CD4-positive, alpha-beta T cell treated with Interleukin-12 subunit alpha and Interleukin-12 subunit beta, for 1 hour (primary cell): ENCODE measurements around the gene TSPAN5.
"Not testable (repeated sequence)": the region's sequence is repeated elsewhere in the genome, so short reads cannot be mapped to it uniquely, and the experiment has no call there.

Experiments used
- DNase-seq: peaks from one replicate; pipeline ENCODE4 v3.0.0-alpha.2; 2020

TSPAN5 gene

GRCh38 chr4:98658287-98659105, at the start of gene TSPAN5:
TSS of gene TSPAN5 (minus strand) at chr4:98658611.
- peak; percentile 86 for DNase-seq

DNA sequence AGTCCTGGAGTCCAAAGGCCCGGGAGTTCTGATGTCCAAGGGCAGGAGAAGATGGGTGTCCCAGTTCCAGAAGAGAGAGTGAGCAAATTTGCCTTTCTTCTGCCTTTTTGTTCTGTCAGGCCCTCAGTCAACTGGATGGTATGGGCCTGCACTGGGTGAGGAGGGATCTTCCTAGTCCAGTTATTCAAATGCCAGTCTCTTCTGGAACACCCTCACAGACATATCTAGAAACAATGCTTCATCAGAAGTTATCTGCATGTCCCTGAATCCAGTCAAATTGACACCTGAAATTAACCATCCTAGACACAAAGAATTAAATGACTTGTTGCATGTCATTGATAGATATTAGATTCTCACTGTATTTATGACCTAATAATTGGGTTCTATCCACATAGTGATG, 48.5 kb upstream of the TSPAN5 start:
- no peak for DNase-seq

- peak; percentile 69 for DNase-seq
These were observed 47.9 kb upstream of the TSPAN5 start for GRCh38 chr4:98706200-98706813.

DNA sequence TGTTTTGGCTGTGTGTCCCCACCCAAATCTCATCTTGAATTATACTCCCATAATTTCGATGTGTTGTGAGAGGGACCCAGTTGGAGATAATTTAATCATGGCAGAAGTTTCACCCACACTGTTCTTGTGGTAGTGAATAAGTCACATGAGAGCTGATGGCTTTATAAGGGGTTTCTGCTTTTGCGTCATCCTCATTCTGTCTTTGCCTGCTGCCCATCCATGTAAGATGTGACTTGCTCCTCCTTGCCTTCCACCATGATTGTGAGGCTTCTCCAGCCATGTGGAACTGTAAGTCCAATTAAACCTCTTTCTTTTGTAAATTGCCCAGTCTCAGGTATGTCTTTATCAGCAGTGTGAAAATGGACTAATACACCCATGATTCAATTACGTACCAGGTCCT, 47.2 kb upstream of the TSPAN5 start:
- not testable (repeated sequence) for DNase-seq

DNA sequence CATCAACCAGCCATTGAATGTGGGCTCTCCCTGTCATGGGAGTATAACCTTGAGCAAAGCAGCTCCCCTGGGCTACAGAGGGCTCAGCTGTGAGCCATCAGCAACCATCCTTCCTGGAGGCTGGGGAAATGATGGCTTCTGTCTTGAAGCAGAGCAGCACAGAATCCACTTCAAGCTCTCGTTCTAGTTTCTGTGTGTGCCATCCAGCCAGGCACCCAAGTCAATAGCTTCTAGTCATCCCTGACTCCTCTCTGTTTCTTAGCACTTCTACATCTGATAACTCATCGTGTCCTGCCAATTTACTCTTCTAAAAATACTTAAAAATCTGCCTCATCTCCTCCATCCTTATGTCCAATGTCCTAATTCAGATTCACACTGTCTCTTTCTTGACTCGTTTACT, 42.2 kb upstream of the TSPAN5 start:
- no peak for DNase-seq

DNA sequence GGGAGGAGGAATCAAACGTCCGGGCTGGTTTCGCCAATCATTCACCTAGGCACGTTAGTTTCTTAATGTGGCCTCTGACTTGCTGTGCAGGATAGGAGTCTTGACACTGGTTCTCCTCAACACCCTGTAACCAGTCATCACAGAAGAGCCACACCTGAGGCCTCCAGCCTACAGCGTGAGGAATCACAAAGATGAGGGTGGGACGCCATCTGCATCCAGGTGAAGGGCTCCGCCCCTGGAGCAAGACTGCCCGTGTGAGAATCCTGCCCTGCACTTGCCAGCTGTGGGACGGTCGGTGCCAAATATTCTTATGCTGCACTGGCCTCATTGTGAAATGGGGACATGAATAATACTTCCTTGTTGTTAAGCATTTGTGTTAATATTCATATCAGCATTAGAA, 35.7 kb upstream of the TSPAN5 start:
- DNase-seq, result no peak

- DNase-seq, result no peak
These were observed 34.0 kb upstream of the TSPAN5 start for GRCh38 chr4:98692411-98692810.

GRCh38 chr4:98691588-98691987, 33.2 kb upstream of the TSPAN5 start:
- DNase-seq, result no peak

- peak; percentile 16 for DNase-seq
These were observed 31.2 kb upstream of the TSPAN5 start for GRCh38 chr4:98689507-98690174.

GRCh38 chr4:98688411-98689290, 30.2 kb upstream of the TSPAN5 start:
- peak; percentile 39 for DNase-seq

GRCh38 chr4:98687876-98688275, 29.5 kb upstream of the TSPAN5 start:
- no peak for DNase-seq

DNA sequence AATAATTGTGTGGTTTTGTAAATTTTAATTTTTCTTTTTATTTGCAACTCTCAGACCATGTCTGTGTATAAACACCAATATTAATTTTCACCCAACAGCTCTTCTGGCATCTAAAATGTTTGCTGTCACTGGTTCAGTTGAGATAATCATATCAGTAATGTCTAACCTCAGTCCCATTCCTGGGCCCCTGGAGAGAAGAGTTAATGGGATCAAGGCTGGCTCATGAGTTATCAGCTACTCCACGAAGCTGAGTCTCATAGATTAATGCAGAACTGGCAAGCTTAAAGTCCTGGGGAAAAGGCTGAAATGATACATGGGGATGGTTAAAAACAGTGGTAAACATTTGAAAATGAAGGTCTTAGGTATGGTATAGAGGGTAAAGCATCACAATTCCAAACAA, 28.4 kb upstream of the TSPAN5 start:
- no peak for DNase-seq

- no peak for DNase-seq
These were observed 27.8 kb upstream of the TSPAN5 start for GRCh38 chr4:98686043-98686707.

DNA sequence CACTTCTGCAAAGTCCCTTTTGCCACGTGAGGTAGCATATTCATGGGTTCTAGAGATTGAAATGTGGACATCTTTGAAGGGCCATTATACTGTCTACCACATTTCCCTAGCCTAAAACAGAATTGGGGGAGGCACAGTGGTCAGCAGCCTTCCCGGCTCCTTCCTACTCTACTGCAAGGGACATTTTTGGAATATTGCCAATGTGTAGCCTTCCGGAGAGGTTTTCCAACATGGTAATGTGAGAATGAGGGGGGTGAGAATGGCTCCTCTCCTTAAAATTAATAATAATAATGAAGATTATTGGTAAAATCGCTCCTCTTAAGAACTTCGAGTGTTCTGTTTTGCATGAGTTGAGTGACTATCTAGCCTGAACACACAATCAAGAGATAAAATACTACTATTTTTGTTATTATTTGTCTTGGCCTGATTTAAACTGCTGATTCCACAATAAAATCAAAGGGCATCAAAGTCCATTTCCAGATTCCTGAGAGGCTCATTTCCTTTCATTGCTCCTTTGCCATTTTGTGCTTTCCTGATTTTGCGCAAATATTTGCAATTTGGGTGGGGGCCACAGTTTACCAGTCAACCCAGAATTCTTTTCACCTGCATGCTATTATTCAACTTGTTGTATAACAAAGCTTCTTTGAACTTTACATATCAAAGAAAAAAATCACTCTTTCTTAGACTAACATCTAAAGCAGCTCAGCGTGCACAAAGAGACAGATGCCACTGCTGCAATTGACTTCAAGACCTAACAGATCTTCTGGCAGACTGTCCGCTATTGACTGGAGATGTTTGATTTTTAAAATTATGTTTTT, 27.0 kb upstream of the TSPAN5 start:
- DNase-seq, result no peak

- DNase-seq, result no peak
These were observed 24.3 kb upstream of the TSPAN5 start for GRCh38 chr4:98682719-98683118.

- no peak for DNase-seq
These were observed 22.4 kb upstream of the TSPAN5 start for GRCh38 chr4:98680806-98681205.

DNA sequence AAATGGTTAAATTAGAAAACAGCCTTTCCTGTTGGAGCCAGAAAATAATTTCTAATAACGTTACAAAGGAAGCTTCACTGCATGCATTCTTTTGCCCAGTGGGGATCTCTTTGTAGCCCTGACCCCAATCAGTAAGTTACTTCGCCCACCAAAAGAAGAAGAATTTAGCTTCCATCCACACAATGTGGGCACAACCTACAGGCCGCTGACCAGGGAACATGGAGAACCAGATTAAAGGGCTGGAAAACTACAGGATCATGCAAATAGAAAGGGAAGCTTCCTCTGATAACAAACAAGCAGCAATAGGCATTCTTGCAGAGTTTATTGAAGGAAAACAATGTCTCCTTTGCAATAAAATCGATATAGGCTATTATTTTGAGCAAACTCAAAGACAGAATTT, 21.3 kb upstream of the TSPAN5 start:
- DNase-seq, result no peak

DNA sequence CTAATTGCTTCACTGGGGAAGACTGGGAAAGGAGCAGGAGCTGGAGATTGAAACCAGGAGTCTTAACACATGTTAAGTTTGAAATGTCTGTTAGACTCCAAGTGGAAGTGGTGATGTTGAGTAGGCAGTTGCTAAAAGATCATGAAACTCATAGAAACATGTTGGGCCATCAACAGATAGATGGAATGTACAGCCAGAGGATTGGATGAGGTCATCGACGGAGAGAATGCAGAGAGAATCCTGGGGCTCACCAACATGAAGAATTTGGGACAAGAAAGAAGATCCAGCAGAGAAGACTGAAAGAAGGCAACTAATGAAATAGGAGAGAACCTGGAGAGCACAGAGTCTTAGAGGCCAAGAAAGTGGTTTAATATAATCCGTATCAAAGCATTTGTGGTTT, 19.4 kb upstream of the TSPAN5 start:
- no peak for DNase-seq

DNA sequence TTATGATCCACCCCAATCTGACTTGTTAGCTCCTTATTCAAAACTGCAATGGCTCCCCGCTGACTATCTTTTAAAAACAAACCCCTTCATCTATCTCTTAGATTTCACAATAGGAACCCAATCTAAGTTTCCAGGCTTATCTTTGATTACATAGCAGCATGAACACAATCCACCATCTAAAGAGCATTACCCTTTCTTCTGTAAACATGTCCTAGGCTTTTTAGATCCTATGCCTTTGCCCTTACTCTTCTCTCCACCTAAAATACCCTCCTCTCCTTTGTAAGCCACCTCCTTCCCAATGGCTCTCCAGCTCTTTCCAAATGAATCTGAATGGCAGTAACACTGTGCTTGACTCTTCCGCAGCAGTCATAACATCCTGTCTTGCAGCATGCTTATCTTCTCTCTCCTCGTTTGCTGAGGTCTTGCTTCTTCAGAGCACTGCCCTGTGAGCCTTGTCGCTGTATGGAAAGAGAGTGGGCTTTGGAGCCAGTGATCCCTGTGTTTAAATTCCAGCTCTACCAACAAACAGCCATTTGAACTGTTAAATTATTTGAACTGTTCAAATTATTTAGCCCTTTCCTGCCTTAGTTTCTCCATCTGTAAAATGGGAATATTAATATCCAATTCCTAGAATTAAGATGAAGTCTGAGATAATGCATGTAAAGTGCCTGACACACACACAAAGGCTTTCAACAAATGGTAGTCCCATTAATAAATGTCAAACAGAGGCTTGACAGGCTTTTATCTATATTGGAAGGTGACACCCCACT, 16.2 kb upstream of the TSPAN5 start:
- DNase-seq, result no peak

DNA sequence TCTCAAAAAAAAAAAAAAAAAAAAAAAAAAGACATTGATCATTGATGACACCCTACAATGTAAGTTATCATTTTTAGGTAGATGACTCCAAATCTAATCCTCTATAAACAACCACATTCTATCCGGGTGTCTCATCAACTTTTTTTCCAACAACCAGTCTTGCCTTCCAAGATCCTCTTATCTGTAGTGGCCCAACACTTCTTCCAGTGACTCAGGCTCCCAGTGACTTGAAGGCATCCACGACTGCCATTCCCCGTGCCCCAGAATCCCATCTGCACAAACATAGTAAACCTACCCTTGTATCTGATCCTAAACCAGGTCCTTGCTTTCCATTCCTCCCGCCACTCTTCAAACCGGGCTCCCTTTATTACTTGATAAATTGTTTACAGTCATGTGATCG, 15.6 kb upstream of the TSPAN5 start:
- no peak for DNase-seq

- DNase-seq, result no peak
These were observed 14.9 kb upstream of the TSPAN5 start for GRCh38 chr4:98673288-98673644.
